Esophagus muscularis mucosa (tissue), 4 donors: ENCODE measurements around the gene HELZ.

Experiments
- CTCF ChIP-seq, 3 experiments: fragments of 200-600 bp in 2 of 3; fragments of 450-650 bp in 1 of 3; sonication (generic) in 2 of 3; IDR thresholded peaks; one replicate each; pipeline ENCODE4 v1.5.1; 2017 to 2019; ENCODE audit warnings: antibody characterized with exemption in 3 of 3, mild to moderate bottlenecking in 2 of 3, moderate library complexity in 1 of 3
- EP300 ChIP-seq: sonication (generic); formaldehyde crosslinking; IDR thresholded peaks from one replicate; pipeline ENCODE4 v1.6.1; 2017; ENCODE audit warnings: antibody characterized with exemption
- POLR2A ChIP-seq: fragments of 450-650 bp; IDR thresholded peaks from one replicate; pipeline ENCODE4 v1.6.1; 2017; ENCODE audit warnings: antibody characterized with exemption, moderate library complexity, mild to moderate bottlenecking, low read depth
- POLR2AphosphoS5 ChIP-seq, 2 donors: sonication (generic); formaldehyde crosslinking; IDR thresholded peaks; one replicate each; pipeline ENCODE4 v1.6.1; 2017; ENCODE audit warnings: antibody characterized with exemption in 2 of 2

DNA sequence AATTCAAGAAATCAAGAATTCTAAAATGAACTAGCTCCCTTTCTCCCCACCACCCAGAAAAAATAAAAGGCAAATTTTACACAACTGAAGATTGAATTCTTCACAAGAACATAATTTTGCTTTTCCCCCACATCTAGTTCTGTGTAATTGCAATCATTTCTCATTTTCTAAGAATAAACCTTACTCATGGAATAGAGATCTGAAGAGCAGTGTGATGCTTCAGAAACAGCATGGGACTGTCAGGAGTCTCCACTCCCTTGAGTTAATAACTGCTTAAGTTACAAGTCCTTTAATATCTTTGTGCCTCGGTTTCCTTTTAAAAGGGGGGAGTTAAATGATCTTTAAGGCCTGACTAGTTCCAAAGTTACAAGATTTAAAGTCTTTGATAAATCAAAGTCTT lies 147.0 kb downstream of the HELZ start:
- TF ChIP-seq POLR2A (no peak), CTCF (IDR thresholded peaks at IDR 0.05) (no peak), EP300 (no peak), POLR2AphosphoS5 (IDR thresholded peaks at IDR 0.05) (no peak)
